ENCODE measurements around the gene TTI1. TPM values are rescaled to one million over a fixed set of nuclear protein-coding genes. Genes with fewer than 3 reads are reported as not detected.
A peak's percentile ranks its signal among the peaks of the same experiment; 100 is the strongest.

TTI1 gene
- total RNA-seq, 1 experiment from 2014 or later, result 26.6 TPM

DNA sequence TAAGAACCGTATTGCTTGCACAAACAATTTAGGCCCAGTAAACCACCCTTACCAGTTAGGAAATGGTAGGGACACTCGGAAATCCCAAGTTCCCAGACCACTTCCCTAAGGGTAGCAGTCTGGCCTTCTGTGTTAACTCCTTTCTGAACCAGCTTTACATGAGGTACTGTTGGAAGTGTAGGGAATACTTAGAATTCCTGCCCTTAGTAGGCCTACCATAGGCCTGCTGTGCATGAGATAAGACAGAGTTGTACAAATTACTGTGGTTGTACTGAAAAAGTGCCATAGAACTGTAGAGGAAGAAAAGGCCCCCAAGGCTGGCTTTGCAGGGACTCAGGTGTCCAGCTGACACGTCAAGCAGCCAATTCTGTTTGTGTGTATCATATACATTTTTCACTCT is 11.4 kb upstream of the TTI1 start:
- ATAC-seq (no peak), DNase-seq (ENCODE audit: low read depth, low spot score) (no peak)
- TF ChIP-seq, protein P1, sequence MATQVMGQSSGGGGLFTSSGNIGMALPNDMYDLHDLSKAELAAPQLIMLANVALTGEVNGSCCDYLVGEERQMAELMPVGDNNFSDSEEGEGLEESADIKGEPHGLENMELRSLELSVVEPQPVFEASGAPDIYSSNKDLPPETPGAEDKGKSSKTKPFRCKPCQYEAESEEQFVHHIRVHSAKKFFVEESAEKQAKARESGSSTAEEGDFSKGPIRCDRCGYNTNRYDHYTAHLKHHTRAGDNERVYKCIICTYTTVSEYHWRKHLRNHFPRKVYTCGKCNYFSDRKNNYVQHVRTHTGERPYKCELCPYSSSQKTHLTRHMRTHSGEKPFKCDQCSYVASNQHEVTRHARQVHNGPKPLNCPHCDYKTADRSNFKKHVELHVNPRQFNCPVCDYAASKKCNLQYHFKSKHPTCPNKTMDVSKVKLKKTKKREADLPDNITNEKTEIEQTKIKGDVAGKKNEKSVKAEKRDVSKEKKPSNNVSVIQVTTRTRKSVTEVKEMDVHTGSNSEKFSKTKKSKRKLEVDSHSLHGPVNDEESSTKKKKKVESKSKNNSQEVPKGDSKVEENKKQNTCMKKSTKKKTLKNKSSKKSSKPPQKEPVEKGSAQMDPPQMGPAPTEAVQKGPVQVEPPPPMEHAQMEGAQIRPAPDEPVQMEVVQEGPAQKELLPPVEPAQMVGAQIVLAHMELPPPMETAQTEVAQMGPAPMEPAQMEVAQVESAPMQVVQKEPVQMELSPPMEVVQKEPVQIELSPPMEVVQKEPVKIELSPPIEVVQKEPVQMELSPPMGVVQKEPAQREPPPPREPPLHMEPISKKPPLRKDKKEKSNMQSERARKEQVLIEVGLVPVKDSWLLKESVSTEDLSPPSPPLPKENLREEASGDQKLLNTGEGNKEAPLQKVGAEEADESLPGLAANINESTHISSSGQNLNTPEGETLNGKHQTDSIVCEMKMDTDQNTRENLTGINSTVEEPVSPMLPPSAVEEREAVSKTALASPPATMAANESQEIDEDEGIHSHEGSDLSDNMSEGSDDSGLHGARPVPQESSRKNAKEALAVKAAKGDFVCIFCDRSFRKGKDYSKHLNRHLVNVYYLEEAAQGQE (IDR thresholded peaks at IDR 0.05; ENCODE audit: insufficient read depth in 1 of 2, low read depth in 2 of 2, low read length in 1 of 2), result no peak
- TF ChIP-seq POLR2AphosphoS5 (IDR thresholded peaks at IDR 0.05; ENCODE audit: low read depth, low read length) (no peak), TCF7L2 (IDR thresholded peaks at IDR 0.05; ENCODE audit: low read depth, low read length) (no peak), SIN3A (IDR thresholded peaks at IDR 0.05; ENCODE audit: borderline replicate concordance, insufficient read depth, low read depth, low read length) (no peak)
- TF ChIP-seq, protein P2, sequence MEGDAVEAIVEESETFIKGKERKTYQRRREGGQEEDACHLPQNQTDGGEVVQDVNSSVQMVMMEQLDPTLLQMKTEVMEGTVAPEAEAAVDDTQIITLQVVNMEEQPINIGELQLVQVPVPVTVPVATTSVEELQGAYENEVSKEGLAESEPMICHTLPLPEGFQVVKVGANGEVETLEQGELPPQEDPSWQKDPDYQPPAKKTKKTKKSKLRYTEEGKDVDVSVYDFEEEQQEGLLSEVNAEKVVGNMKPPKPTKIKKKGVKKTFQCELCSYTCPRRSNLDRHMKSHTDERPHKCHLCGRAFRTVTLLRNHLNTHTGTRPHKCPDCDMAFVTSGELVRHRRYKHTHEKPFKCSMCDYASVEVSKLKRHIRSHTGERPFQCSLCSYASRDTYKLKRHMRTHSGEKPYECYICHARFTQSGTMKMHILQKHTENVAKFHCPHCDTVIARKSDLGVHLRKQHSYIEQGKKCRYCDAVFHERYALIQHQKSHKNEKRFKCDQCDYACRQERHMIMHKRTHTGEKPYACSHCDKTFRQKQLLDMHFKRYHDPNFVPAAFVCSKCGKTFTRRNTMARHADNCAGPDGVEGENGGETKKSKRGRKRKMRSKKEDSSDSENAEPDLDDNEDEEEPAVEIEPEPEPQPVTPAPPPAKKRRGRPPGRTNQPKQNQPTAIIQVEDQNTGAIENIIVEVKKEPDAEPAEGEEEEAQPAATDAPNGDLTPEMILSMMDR (IDR thresholded peaks at IDR 0.05), result no peak
- Histone ChIP-seq H3K36me3 (ENCODE audit: control insufficient read depth, insufficient read depth, low read length) (peaks cover 32% of the 10 kb centered on the region), H3K4me3 (ENCODE audit: low read depth in 2 of 2, low read length in 2 of 2) (no peak overlapping the region), H3K27me3 (ENCODE audit: control insufficient read depth, insufficient read depth, low read length) (no peaks in the 10 kb centered on the region), H3K27ac (ENCODE audit: low read length) (no peak overlapping the region), H3K9me3 (ENCODE audit: control insufficient read depth, insufficient read depth, low read depth, low read length) (no peaks in the 10 kb centered on the region), H3K4me1 (ENCODE audit: control insufficient read depth, insufficient read depth, low read length) (peaks cover under 1% of the 10 kb centered on the region)
- no TSS peak for BruUV-seq (replicated peaks)
- CTCF ChIA-PET, result no interaction called here
- in situ Hi-C loops (cut with HindIII; ENCODE audit: low pct_unique_long_range_greater_than_20kb, low sequenced_read_pairs) (no loop called here), intact Hi-C loops (cut with micrococcal nuclease; ENCODE audit: unreplicated experiment) (no loop called here)
- POLR2A ChIA-PET, result no interaction called here

DNA sequence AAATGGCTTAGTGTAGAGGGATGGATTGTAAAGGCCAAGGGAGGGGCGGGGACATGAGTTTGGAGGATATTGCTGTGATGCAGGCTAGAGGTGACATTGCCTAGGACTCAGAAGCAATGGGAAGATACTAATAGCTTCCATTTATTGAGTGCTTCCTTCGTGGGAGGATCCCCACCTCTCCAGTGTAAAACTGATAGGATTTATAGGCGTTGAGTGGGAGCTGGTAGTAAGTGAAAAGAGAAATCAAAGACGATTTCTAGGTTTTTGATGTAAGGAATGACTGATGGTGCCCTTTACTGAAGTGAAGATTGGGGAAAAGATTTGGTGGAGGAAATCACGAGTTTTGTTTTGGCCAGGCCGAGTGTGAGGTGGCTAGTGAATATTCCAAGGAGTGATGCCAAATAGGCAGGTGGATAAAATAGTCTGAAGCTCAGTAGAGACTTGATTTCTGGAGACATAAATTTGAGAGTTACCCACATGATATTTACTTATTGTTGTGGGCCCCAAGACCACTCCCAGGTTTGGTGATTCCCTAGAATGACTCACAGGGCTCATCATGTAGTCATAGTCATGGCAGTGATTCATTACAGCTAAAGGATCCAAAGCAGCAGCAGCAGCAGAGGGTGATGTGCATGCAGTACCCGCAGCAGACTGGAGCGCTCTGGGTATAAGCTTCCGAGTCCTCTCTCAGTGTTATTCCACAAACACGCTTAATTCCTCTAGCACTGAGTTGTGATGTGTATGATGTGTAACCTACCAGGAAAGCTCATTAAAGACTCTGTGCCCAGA is 10.4 kb upstream of the TTI1 start:
- ChIA-PET CTCF (interaction anchor here (0.7 to 1.0 kb wide), 2 partner anchors 14 to 119 kb away, joined by 3 to 7 read pairs; no protein-coding TSS in a partner anchor), POLR2A (interaction anchor here (0.7 to 0.9 kb wide), 2 partner anchors 9 to 10 kb away, joined by 3 to 5 read pairs; partner anchors contain the start of genes RPRD1B and TTI1)
- ATAC-seq (peak; percentile 73; the same call in 1 of the 2 replicates), DNase-seq (ENCODE audit: low read depth, low spot score) (peak; percentile 80)
- in situ Hi-C loops (cut with HindIII; ENCODE audit: low pct_unique_long_range_greater_than_20kb, low sequenced_read_pairs), result no loop called here
- no peak for TF ChIP-seq POLR2AphosphoS5 (IDR thresholded peaks at IDR 0.05; ENCODE audit: low read depth, low read length)
- TF ChIP-seq, protein P2 (IDR thresholded peaks at IDR 0.05), result no peak
- TF ChIP-seq, protein P1 (IDR thresholded peaks at IDR 0.05; ENCODE audit: insufficient read depth in 1 of 2, low read depth in 2 of 2, low read length in 1 of 2), result no peak
- TF ChIP-seq SIN3A (IDR thresholded peaks at IDR 0.05; ENCODE audit: borderline replicate concordance, insufficient read depth, low read depth, low read length), result no peak
- no peak for TF ChIP-seq TCF7L2 (IDR thresholded peaks at IDR 0.05; ENCODE audit: low read depth, low read length)
- H3K9me3 ChIP-seq (ENCODE audit: control insufficient read depth, insufficient read depth, low read depth, low read length), result no peaks in the 10 kb centered on the region
- H3K4me1 ChIP-seq (ENCODE audit: control insufficient read depth, insufficient read depth, low read length), result no peaks in the 10 kb centered on the region
- peaks cover 32% of the 10 kb centered on the region for H3K36me3 ChIP-seq (ENCODE audit: control insufficient read depth, insufficient read depth, low read length)
- H3K4me3 ChIP-seq (ENCODE audit: low read depth in 2 of 2, low read length in 2 of 2), result no peak overlapping the region
- H3K27ac ChIP-seq (ENCODE audit: low read length), result no peak overlapping the region
- intact Hi-C loops (cut with micrococcal nuclease; ENCODE audit: unreplicated experiment), result no loop called here
- no TSS peak for BruUV-seq (replicated peaks)
- H3K27me3 ChIP-seq (ENCODE audit: control insufficient read depth, insufficient read depth, low read length), result no peaks in the 10 kb centered on the region

All from Panc1 (cell line).